ENCODE data around the gene PELI2.

Gene PELI2

DNA sequence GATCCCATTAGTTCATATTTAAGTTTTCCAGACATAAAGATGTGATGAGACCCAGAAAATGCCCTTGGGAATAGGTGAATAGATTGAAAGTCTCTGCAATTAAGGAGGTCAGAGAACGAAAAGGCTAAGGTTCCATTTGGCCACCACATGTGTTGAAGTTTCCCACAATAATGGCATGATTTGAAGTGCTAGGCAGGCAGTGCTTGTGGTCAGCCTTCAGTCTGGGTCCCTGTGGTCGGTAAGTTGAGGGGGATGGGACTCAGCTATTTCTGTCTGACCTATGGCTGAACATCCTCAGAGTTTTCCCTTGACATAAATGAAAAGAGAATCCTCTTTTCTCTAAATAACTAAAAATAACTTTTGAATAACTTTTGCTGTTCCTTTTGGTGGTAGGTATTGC is 92.4 kb downstream of the PELI2 start:
- DNase-seq: no peak

DNA sequence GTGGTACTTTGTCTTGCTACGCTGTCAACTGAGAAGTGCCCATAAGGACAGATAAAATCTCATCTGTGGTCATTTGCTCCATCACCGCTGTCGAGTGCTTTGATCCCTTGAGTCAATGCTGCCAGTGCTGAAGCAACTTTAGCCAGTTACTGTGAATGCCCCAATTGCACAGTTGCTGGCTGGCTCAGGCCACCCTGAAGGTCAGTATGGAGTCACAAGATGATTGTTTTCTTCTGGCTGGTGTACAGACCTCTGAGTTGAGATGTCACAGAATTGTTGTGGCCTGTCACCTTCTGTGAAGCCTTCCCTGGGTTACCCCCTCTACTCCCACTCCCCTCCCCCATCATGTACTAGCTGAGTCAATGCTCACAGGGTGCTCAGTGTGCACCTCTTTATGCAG is 92.9 kb downstream of the PELI2 start:
- DNase-seq: no peak

DNA sequence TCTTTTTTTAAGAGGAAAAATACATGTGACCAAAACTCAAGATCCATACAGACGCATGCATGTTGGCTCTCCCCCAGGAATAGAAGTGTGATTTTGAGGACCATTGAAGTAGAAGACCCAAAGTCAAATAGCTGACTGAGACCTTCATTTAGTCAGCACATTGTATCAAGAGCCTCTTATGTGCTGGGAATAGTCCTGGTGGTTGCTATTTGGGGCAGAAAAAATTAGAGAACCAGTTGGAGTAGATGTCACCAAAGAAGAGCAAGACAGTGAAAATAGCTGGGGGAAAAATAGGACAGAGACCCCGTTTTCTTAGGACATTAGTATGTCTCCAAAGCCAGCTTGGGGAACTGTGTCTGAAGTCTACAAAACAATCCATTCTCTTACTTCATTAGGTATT is 93.6 kb downstream of the PELI2 start:
- DNase-seq: no peak

DNA sequence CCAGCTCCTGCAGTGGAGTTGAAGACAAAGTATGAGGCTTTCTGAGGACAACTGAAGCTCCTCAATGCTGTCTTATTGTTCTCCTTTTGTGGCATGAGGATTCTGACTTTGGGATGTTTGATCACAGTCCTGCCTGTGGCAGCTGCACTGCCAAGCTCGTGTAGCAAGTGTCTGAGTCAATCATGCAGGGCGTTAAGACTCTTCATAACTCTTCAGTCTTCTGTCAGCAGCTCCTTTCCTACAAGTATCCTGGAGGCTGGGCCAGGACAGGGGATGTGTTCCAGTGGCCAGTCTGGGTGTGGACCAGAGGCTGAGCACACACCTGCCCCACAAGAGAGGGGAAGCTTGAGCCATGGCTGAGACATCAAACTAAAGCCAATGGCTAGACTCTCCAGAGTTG is 94.3 kb downstream of the PELI2 start:
- DNase-seq: no peak

DNA sequence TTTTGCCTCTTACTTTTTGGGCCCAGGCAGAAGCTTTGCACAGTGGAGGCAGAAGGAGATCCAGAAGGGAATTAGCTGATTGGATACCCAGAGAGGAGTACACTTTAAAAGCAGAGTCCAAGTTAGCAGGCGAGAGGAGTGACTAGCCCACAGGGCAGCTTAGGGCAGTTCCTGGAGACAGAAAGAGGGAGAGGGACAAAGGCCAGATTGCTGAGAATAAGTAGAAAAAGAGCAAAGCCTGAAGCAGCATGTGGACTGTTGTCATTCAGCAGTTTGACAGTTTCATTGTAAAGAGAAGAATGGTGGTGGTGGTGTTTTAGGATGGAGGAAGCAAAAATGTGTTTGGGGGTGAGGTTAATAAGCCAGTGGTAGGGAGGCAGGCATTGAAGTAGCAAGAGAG is 95.1 kb downstream of the PELI2 start:
- DNase-seq: no peak

DNA sequence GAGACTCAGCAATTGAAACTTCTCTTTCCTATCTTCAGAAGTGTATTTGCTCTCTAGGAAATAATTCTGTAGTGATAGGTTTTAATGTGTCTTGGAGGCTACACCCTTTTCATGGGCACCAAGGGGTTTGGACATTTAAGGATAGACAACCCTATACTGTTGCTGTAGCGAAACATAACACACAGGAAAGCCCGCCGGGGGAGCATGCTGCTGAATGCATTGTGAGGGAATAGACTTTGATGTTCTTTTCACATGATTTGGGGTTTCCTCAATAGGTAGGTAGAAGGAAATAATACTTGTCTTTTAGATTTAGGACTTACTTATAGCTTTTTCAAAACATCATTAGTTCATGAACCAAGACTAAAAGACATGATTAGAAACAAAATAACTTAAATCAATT is 97.0 kb downstream of the PELI2 start:
- no peak for DNase-seq

DNA sequence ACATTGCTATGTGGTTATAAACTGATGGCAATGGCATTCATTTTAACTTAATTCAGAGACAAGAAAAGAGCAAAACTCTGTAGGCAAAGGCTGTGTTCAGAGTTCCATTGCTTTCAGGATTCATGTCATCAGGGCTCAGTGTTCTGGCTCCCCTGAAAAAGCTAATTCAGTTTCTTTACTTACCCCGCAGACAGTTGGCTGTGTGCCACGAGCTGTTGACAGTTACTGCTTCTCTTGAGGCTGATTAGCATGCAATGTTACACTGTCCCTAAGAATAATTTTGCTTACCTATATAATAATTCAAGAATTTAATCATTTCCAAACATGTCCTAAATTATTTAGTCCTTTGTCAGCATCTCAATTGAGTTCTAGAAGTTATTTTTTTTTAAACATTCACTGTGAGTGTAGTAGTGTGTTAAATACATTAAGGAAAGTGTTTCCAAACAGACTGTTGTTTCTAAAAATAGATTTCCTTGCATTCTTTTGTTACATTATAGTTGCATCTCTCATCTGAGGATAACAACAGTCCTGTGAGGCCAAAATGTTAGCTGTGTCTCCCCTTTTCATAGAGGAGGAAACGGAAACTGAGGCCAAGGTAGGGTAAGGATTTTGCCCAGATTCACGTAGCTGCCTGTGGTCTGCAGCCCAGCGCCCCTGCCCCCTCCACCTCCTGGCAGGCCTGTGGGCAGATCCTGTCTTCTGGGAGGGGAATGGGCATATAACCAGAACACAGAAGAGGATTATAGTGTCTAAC is 98.6 kb downstream of the PELI2 start:
- peak; percentile 16 for DNase-seq

DNA sequence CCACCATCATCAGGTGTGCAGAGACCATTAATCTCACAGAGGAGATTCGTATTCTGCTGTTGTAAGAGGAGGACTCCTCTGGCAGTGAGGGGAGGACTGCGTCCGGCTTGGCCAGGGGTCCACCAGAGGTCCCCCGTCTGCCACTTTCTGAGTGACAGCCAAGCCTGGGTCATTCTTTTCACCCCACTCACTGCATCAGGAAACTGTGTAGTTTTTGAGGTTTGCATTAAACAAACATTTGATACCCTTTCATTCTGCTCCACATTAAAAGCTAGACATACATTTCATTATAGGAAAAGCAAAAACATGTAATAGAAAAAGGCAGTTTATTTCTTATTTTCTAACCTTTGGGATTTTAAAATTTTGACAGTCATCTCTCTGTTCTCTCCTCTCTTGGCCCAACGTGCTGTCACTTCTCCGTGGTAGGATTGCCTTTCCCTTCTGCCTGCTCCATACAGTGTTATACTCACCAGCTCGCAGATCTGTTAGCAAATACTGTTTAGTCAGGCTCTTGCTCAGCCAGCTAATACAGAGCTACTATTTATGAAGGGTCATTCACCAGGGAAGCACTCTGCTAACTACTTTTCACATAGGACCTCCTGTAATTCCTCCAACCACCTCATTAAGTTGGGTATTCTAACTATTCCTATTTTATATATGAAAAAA is 99.3 kb downstream of the PELI2 start:
- no peak for DNase-seq

DNA sequence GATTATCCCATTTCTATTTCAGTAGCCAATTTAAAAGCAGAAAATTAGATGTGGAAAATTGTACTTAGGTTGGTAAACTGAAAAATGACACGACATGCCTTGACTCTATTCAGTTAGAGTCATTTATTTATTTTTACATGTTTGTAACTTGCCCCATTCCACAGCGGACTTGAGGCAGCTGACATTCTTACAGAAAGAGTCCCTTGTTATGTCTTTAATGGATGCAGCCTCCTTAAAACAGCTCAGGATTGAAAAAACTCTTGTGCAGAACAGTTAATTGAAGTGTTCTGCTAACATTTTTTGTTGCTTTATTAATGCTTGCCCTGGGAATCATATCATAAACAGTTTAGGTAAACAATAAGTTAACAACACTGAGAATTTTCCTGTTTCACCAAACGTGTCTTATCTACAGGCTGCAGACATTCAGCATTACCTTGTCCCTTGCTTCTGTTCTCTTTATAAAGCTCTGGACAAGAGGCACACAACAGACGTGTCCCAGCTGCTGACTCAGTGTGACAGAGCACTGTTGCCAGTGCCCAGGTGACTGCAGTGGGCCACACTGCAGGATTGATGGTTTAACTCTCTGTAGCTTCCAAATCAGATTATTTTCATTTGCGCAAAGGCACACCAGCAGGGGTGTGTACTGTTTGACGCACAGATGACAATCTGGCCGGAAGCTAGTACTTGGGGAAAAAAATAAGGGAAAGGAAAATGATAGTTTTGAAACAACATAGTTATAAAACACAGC is 101.6 kb downstream of the PELI2 start:
- no peak for DNase-seq

DNA sequence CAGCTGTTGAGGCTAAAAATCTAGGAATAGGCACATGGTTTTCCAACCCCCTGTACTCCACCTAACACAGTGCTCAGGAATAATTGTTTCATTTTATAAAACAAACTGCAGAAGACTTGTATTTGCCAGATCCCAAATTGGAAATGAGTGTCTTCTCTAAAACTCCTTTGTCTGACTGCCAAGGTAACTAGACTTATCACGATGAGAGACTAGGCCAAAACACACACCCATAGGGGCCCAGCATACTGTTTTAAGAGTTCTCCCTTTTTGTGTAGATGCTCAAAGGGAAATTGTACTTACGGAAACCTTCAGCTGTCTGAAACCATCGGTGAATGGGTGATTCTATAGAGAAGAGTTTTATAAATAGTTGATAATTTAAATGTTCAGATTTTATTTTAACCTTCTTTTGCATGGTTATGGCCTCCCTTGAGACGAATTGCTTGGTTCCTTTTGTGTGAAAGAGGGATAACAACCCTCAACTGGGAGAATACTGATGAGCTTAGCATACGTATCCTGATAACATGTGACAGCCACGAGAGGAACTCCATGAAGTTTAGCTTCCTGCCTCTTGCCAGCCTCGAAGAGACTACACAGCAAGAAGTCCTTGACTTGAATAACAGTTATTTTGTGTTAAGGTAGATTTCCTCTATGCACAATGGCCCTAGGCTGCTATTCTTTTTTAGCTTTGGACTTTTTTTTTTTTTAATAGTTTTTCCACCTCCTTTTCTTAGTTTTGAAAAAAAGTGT is 103.3 kb downstream of the PELI2 start:
- DNase-seq: no peak

DNA sequence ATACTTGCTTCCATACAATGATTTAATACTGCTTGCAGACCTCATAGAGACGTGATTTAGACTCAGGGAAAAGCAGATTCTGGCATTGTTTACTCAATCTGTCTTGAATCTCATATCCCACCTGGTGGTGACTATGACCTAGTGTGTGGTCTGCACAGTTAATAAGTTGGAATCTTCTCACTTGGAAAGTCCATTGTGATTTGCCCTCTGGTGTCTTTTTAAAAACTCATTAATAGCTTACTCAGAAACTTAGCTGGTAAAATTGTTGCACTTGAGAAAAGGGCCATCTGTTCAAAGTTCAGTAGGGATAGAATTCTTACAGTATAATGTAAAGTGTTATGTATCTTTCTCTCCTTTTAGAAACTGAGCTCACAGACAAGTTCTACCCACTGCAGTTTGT is 106.0 kb downstream of the PELI2 start:
- DNase-seq: no peak

DNA sequence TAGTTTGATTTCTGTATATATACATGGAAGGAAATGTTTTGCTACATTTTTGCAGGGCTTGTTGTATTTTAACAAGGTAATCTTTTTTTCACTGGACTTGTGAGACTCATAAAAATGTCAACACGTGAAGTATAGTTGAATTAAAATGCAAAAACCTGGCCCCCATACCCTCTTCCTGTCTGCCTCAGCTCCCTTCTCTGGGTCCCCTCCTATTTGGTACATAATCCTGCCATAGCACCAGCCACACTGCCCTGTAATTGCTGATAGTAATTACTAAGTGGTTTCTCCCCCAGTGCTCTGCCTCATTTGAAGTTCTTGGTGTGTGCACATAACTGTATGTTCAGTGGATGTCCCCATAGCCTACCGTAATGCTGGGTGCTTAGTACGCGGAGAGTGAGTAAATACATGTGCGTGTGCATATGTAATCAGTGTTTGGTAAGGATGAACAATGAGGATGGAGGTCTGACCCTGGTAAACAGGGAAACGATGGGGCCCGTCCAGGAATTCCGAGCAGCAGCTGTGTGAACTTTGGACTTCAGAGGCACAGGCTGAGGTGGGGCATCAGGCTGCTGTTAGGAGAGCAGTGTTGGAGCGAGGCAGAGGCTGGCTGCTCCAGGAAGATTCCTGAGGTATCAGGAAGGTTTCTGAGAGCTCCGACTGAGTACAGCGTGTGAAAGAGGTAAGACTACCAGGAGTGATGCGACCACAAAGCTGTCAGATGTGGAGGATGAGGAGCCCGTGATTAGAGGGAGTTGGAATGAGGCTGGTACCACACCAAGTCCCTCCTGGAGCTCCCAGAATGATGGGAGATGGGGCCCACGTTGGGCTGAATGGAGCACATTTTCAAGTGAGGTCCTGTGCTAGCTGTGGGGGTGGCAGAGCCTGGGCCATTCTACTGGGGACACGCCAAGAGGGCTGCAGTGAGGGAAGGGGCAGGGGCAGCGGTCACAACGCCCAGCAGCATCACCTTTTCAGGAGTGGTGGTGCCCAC is 106.8 kb downstream of the PELI2 start:
- DNase-seq: no peak

DNA sequence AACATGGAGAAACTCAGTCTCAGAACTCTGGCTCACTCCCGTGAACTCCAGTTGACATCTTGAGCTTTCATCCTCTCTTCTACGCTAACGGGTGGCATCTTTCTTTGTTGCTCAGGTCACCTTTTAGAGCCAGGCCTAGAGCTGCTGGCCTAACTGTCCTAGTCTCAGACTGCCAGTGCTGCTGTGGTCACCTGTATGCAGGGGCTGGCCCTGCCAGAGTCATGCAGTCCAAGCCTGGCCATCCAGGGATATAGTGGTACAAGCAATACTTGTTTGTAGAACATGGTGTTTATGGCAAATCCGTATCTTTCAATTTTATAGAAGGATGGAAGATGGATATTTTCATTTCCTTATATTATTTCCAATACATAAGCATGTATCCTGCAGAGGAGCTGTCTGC is 117.2 kb downstream of the PELI2 start:
- DNase-seq: no peak

DNA sequence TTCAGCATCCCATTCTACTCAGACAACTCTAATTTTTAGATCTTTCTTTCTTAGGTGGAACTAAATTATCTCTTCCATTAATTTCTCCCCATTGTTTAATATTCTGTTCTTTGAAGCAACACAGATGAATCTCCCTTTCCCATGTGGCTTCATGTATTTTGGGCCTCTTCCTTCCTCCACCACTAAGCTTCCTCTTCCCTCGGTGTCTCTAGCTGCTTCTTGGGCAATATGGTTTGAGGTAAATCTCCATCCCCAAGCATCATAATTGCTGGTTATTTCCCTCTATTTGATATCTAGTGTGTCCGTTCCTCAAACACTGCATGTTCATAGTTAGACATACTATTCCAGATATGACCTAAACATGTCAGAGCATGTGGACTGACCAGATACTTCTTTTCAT is 119.2 kb downstream of the PELI2 start:
- no peak for DNase-seq

DNA sequence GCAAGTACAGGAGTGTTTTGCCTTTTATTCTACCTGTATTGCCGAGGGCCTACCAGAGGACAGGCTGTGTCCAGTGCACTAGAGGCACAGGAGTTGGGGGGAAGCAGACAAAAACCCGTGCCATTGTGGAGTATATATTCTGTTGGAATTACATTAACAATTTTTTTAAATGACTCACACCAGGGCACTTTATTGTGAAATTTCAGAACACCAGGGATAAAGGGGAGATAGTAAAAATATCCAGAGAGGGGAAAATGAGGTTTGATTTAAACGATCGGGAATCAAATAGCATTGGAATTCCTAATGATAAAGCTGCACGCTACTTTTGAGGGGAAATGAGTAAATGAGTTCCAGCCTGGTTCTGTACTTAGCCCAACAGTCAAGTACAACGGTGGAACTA is 123.2 kb downstream of the PELI2 start:
- DNase-seq: no peak

DNA sequence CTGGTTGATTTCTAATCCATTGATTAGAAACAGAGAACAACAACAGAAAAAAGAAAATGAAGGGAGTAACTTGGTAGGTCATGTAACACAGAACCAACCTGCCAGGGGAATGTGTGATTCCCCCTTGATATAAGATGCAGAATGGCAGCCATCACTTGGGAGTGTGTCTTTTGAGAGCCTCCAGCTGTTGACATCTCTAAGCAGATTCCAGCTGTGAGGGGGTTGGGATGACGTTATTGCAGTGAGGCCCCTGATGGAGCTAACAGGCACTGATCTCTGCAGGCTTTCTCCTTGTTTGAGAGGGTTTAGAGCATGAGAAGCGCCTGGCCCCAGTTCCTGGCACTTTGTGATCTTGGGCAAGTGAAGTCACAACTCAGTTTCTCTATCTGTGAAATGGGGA is 124.9 kb downstream of the PELI2 start:
- DNase-seq: no peak

DNA sequence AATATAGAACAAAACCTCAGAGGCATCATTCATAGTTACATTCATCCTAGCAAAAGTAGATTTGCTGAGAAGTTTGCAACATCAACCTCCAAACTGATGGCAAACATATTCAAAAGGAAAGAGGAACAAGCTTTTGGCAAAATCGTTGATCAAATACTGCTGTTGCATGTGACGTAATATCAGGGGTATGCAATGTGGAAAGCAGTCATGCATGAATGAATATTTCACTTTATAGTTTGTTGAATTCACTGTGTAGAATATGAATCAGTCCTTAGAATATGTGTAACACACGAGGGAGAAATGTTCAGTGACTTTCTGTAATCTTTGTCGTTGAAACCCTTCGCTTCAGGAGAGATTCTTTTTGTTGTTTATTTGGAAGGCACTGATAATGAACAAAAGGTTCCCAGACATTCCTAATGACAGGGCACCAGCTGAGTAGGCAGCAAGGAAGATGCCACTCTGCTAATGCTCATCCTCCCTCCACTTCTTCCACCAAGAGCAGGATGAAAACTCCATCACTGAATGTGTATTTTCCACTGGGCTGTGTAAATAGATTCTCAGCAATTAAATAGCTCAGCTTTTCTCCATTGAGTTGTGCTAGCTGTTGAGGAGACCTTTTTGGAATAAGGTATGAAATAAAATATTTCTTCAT is 126.1 kb downstream of the PELI2 start:
- DNase-seq: no peak

DNA sequence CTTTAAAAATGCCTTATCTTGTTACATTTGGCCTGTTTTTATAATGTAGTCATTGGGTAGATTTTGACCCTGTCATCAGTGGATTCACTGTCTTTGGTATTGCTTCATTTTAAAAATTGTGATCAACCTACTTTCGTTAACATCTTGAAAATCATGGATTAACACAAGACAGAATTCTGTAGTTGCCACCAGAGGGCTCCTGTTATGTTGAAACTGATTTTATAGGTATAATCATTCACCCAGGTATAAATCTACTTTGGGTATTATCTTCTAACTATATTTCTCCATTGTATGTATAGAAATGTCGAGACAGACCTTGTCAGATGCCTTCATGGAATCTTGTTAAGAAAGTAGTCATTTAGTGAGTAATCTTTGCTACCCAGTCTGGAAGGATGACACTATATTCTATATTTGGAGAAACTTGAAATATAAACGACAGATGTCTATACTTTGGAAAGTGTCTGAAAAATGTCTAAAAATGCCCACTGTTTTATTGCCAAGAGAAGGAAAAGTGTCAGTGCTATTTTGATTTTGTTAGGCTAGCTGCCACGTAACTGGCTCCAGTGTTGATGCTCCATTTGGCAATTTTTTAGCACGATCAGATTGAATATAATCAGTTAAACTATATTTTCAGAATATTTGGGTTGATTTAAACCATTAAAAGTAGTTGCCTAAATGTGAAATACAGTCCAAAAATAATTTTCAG is 129.4 kb downstream of the PELI2 start:
- no peak for DNase-seq

DNA sequence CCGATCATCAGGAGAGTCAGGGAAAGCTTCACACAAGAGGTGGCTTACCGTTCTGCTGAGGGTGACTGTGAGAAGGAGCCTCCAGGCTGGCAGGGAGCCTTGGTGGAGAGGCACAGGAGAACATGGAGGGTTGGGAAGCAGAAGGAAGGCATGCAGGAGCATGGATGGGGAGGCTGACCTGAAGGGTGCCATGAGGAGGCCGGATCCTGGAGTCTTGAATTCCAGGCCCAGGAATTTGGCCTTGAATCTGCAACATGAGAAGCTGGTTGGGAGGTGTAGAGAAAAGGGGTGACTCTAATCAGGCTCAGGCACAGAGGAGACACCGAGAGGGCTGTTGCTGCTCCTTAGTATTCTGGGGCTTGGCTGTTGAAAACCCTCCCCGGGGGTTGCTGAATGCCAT is 130.2 kb downstream of the PELI2 start:
- no peak for DNase-seq

DNA sequence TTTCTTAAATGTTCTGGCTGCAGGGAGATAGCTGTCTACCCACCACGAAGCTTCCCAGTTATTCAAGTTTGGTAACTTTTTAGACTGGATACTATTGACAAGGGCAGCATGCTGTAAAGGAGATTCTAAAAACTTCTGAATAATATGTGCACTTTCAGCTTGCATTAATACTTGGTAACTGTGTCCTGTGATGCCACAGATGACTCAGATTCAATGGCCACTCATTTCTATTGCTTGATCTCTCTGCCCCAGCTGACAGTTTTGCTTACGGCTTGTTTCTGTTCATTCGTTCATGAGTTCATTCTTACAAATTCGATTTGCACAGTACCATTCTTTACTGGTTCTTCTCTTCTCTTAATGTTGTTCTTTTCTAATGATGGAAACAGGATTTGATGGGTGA is 142.8 kb downstream of the PELI2 start:
- no peak for DNase-seq

DNA sequence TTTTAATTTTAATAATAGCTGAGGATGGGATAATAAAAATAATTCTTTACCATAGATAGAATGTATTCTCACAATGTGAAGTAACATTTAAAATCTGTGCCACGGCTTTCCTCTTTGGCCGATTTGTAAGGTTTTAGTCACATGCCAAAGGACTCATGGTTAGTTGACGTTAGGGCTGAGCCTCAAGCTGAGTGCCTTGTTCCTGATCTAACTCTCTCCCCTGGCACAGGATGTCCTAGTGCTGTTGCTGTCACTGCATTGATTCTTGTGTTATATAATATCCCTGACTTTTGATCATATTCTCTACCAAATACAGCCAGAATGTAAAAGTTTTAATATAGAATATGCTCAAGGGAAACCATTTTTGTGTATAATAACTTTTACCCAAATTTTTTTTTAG is 144.3 kb downstream of the PELI2 start:
- no peak for DNase-seq

Measured in activated CD4-positive, alpha-beta T cell treated with anti-CD3 and anti-CD28 coated beads for 48 hours (primary cell).